ENCODE results near the gene CENPN.

Gene CENPN

DNA sequence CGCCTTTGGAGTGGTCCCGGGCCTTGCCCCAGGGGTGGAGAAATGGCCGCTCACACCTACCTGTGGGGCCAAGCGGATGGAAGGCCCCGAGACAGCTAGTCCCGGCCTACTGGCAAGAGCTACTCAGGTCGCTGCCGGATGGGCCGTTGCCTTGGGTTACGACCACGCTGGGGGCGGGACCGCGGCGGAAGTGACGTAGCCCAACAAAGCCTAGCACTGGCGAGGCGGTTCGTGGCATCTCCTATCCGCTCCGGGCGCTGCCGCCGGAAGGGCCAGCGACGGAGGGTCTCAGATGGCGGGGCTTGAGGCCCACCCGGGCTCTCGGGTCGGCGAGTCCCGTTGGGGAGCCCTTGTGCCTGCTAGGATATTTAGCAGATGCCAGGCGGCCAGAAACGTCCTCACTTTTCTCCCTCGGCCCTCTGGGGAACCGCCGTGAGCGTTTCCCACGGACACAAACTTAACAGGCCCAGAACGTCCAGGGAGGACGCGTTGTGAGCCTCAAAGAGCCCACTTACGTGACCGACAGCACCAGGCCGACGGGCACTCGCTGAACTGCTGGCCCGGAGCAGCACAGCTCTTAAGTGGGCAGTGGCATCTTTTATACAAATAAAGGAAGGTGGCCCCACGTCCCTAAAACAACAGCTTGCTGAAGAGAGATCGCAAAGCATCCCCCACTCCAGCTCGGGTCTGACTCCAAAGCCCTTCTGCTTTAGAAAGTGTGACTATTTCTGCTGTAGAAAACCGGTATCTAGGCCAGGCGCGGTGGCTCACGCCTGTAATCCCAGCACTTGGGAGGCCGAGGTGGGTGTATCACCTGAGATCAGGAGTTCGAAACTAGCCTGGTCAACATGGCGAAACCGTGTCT is 70.3 kb downstream of the CENPN start, which contains the start of gene C16orf46:
Gene C16orf46 (minus strand): TSS at position 163 of the 865 bp plus-strand sequence. CDS start 13,283 bp downstream, outside the sequence.
- Histone ChIP-seq H3K36me3 (ENCODE audit: control insufficient read depth, insufficient read depth, low read length) (no peaks in the 10 kb centered on the region), H3K4me3 (ENCODE audit: low read length) (peak within 1 kb of the TSS; percentile 88), H3K9me3 (ENCODE audit: control insufficient read depth, insufficient read depth, low read length) (no peaks in the 10 kb centered on the region), H3K27me3 (ENCODE audit: control insufficient read depth, insufficient read depth, low read length) (no peaks in the 10 kb centered on the region), H3K27ac (ENCODE audit: low read length) (no peak within 1 kb of the TSS), H3K4me1 (ENCODE audit: control insufficient read depth, insufficient read depth, low read length) (no peaks in the 10 kb centered on the region)
- WGBS (ENCODE audit: insufficient coverage, insufficient read length): no CpG with 5 or more reads among the region's 59 CpGs
- DNase-seq (ENCODE audit: low read depth, low spot score): peak; percentile 89

DNA sequence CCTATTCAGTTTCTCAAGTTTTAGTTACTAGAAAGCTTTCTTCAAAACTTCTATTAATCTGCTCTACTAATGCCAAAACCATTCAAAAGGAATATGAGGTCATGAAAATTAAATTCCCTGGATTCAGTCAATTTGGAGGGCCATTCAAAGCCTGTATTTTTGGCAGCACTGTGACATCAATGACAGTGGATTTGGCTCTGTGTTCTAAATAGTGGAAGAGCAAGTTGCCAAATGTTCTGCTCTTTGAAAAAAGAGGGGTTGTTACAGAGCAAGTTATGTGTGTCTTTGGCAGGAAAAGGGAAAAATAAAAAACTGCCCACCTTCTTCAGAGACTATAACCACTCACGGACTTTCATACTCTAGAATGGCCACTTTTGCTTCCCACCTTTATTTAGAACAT is 73.2 kb downstream of the CENPN start:
- DNase-seq (ENCODE audit: low read depth, low spot score): no peak
- WGBS (ENCODE audit: insufficient coverage, insufficient read length): no CpG with 5 or more reads among the region's 1 CpG
- H3K27me3 ChIP-seq (ENCODE audit: control insufficient read depth, insufficient read depth, low read length): no peaks in the 10 kb centered on the region
- no peaks in the 10 kb centered on the region for H3K9me3 ChIP-seq (ENCODE audit: control insufficient read depth, insufficient read depth, low read length)
- H3K4me1 ChIP-seq (ENCODE audit: control insufficient read depth, insufficient read depth, low read length): no peaks in the 10 kb centered on the region
- no peak overlapping the region for H3K27ac ChIP-seq (ENCODE audit: low read length)
- no peak overlapping the region for H3K4me3 ChIP-seq (ENCODE audit: low read length)
- no peaks in the 10 kb centered on the region for H3K36me3 ChIP-seq (ENCODE audit: control insufficient read depth, insufficient read depth, low read length)

DNA sequence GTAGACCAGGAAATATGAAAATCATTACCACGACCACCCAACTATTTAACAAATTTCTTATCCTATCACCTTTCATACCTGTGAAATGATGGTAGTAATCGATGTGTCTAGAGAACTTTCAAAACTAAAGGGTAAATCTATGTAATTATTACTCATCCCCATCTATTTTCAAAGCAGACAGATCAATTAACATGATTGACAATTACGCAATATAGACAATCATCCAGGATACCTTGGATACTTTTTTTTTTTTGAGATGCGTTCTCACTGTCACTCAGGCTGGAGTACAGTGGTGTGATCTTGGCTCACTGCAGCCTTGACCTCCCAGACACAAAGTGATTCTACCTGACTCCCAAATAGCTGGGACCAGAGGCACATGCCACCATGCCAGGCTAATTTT is 74.0 kb downstream of the CENPN start:
- DNase-seq (ENCODE audit: low read depth, low spot score): no peak
- H3K4me1 ChIP-seq (ENCODE audit: control insufficient read depth, insufficient read depth, low read length): no peaks in the 10 kb centered on the region
- no peaks in the 10 kb centered on the region for H3K9me3 ChIP-seq (ENCODE audit: control insufficient read depth, insufficient read depth, low read length)
- H3K4me3 ChIP-seq (ENCODE audit: low read length): no peak overlapping the region
- no peak overlapping the region for H3K27ac ChIP-seq (ENCODE audit: low read length)
- H3K36me3 ChIP-seq (ENCODE audit: control insufficient read depth, insufficient read depth, low read length): no peaks in the 10 kb centered on the region
- no CpG with 5 or more reads among the region's 4 CpGs for WGBS (ENCODE audit: insufficient coverage, insufficient read length)
- H3K27me3 ChIP-seq (ENCODE audit: control insufficient read depth, insufficient read depth, low read length): no peaks in the 10 kb centered on the region

Measured in iPS DF 6.9 (cell line).